Coronary artery (tissue), 2 donors: ENCODE data around the gene KAZN.

Source experiments
- DNase-seq: peaks from one replicate; pipeline ENCODE4 v3.0.0-alpha.2; 2017; ENCODE audit warnings: low spot score
- H3K27ac ChIP-seq, 2 donors: fragments of 200-600 bp; sonication (generic); one replicate each; pipeline ENCODE4 v1.5.1; 2016 to 2019
- H3K4me3 ChIP-seq: fragments of 200-600 bp; sonication (generic); 2 replicates; pipeline ENCODE4 v1.5.1; 2016; ENCODE audit warnings: mild to moderate bottlenecking, moderate library complexity
- CTCF ChIP-seq: fragments of 200-600 bp; sonication (generic); IDR thresholded peaks from one replicate; pipeline ENCODE4 v1.5.1; 2019; ENCODE audit warnings: antibody characterized with exemption

Gene KAZN

GRCh38 chr1:14887044-14887566 is 288.6 kb downstream of the KAZN start:
- no peak for TF ChIP-seq CTCF
- no peak overlapping the region for H3K27ac ChIP-seq
- DNase-seq, result no peak
- no peak overlapping the region for H3K4me3 ChIP-seq

GRCh38 chr1:14887764-14888350 is 289.4 kb downstream of the KAZN start:
- DNase-seq, result no peak
- Histone ChIP-seq H3K4me3 (no peak overlapping the region), H3K27ac (no peak overlapping the region)
- TF ChIP-seq CTCF, result no peak

- TF ChIP-seq CTCF, result no peak
- no peak overlapping the region for H3K27ac ChIP-seq
- DNase-seq, result no peak
- no peak overlapping the region for H3K4me3 ChIP-seq
Observed at GRCh38 chr1:14888374-14888773, 289.9 kb downstream of the KAZN start.

GRCh38 chr1:14889825-14890440 is 291.4 kb downstream of the KAZN start:
- Histone ChIP-seq H3K27ac (no peak overlapping the region), H3K4me3 (no peak overlapping the region)
- no peak for TF ChIP-seq CTCF
- DNase-seq, result no peak

DNA sequence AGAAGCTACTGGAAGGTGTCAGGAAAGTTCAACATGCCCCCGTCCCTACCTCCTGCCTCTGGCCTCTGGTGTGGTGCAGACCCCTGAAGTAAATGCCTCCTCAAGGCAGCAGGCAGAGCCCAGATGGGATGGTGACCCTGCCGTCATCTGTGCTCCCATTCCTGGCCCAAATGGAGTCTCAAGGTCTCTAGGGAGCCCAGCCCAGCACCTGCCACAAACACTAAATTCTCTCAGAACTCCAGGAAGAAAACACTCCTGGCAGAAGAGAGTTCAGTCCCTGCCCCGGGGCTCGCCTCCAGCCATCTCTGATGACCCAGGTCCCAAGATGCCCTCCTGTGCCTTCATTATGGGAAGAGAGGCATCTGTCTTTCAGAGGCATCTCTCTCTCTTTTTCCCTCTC is 293.5 kb downstream of the KAZN start:
- Histone ChIP-seq H3K27ac (no peak overlapping the region), H3K4me3 (no peak overlapping the region)
- no peak for TF ChIP-seq CTCF
- DNase-seq, result no peak

GRCh38 chr1:14894811-14895560 is 296.5 kb downstream of the KAZN start:
- no peak for TF ChIP-seq CTCF
- H3K27ac ChIP-seq, result no peak overlapping the region
- no peak for DNase-seq
- no peak overlapping the region for H3K4me3 ChIP-seq

GRCh38 chr1:14895727-14896126 is 297.2 kb downstream of the KAZN start:
- no peak overlapping the region for H3K27ac ChIP-seq
- H3K4me3 ChIP-seq, result no peak overlapping the region
- no peak for DNase-seq
- TF ChIP-seq CTCF, result no peak
